IMR-90 (cell line): ENCODE results near the gene SERINC3. TPM values are rescaled to one million over a fixed set of nuclear protein-coding genes. Genes with fewer than 3 reads are reported as not detected.
"Not testable (repeated sequence)": the region's sequence is repeated elsewhere in the genome, so short reads cannot be mapped to it uniquely, and the experiment has no call there.

Experiments used
- ATAC-seq: fragments of 200-7000 bp; cut with Tn5 transposase; 2 replicates; pipeline ENCODE4 v1.9.1; 2020; ENCODE audit warnings: low read depth, mild to moderate bottlenecking, moderate library complexity
- BruUV-seq: library from RNA; stranded (reverse); fragments of 400-500 nt; replicated peaks from 2 replicates; lab custom pipeline; 2021; lab: Mats Ljungman, UMichigan
- CTCF ChIA-PET: fragments of 300-600 bp; formaldehyde crosslinking; extraction: SDS; loops from one replicate; lab custom pipeline; 2021; ENCODE audit warnings: antibody characterized with exemption; lab: Yijun Ruan, JAX
- POLR2A ChIA-PET: fragments of 300-600 bp; sonication (Branson Sonifier 250); formaldehyde crosslinking; loops from one replicate; lab custom pipeline; 2022; ENCODE audit warnings: antibody characterized with exemption; ENCODE audit not compliant: unreplicated experiment; lab: Charles Lee
- DNase-seq: peaks from one replicate; pipeline ENCODE4 v3.0.0; 2013
- H2AFZ ChIP-seq: replicated peaks from 2 replicates; pipeline ENCODE3; 2013; ENCODE audit warnings: low read length, mild to moderate bottlenecking; ENCODE audit not compliant: poor library complexity
- H2AK5ac ChIP-seq: 2 replicates; pipeline ENCODE4 v1.6.1; 2013; ENCODE audit warnings: low read depth, low read length, inconsistent platforms
- H2AK9ac ChIP-seq: replicated peaks from 2 replicates; pipeline ENCODE3; 2013; ENCODE audit warnings: mild to moderate bottlenecking, low read depth, low read length, moderate library complexity; ENCODE audit not compliant: poor library complexity
- H2BK120ac ChIP-seq: 2 replicates; pipeline ENCODE4 v1.6.1; 2013; ENCODE audit warnings: low read depth, low read length, inconsistent platforms
- H2BK15ac ChIP-seq: 3 replicates; pipeline ENCODE4 v1.6.1; 2013; ENCODE audit warnings: low read depth, low read length, inconsistent platforms
- H2BK20ac ChIP-seq: 2 replicates; pipeline ENCODE4 v1.6.1; 2013; ENCODE audit warnings: low read depth, mild to moderate bottlenecking, inconsistent platforms, low read length, moderate library complexity
- H2BK5ac ChIP-seq: 2 replicates; pipeline ENCODE4 v1.6.1; 2013; ENCODE audit warnings: mild to moderate bottlenecking, low read depth, low read length, inconsistent platforms; ENCODE audit not compliant: poor library complexity, severe bottlenecking
- H3K14ac ChIP-seq: replicated peaks from 2 replicates; pipeline ENCODE4 v1.6.1; 2013; ENCODE audit warnings: low read depth, low read length, inconsistent platforms
- H3K18ac ChIP-seq: 2 replicates; pipeline ENCODE4 v1.6.1; 2013; ENCODE audit warnings: low read depth, low read length, control low read depth
- H3K23ac ChIP-seq: 2 replicates; pipeline ENCODE4 v1.6.1; 2013; ENCODE audit warnings: low read depth, low read length, inconsistent platforms
- H3K27ac ChIP-seq: 2 replicates; pipeline ENCODE4 v1.5.1; 2013; ENCODE audit warnings: mild to moderate bottlenecking, control low read depth, low read length; ENCODE audit not compliant: insufficient read depth
- H3K27me3 ChIP-seq: 2 replicates; pipeline ENCODE4 v1.6.1; 2013; ENCODE audit warnings: low read length; ENCODE audit not compliant: control insufficient read depth, insufficient read depth
- H3K36me3 ChIP-seq: 2 replicates; pipeline ENCODE4 v1.6.1; 2013; ENCODE audit warnings: low read length, mixed read lengths; ENCODE audit not compliant: control insufficient read depth, insufficient read depth
- H3K4ac ChIP-seq: 2 replicates; pipeline ENCODE4 v1.6.1; 2013; ENCODE audit warnings: low read depth, low read length, inconsistent platforms
- H3K4me1 ChIP-seq: 2 replicates; pipeline ENCODE4 v1.6.1; 2013; ENCODE audit warnings: low read length, mixed read lengths; ENCODE audit not compliant: control insufficient read depth, insufficient read depth
- H3K4me2 ChIP-seq: 2 replicates; pipeline ENCODE4 v1.6.1; 2013; ENCODE audit warnings: low read depth, mild to moderate bottlenecking, control low read depth, low read length, moderate library complexity
- H3K4me3 ChIP-seq: 2 replicates; pipeline ENCODE4 v1.5.1; 2013; ENCODE audit warnings: low read depth, mild to moderate bottlenecking, control low read depth, low read length, moderate library complexity; ENCODE audit not compliant: insufficient read depth
- H3K56ac ChIP-seq: 2 replicates; pipeline ENCODE4 v1.6.1; 2013; ENCODE audit warnings: low read length, inconsistent platforms; ENCODE audit not compliant: insufficient read depth; ENCODE audit errors: extremely low read depth
- H3K79me1 ChIP-seq, 2 experiments: 2 replicates each; pipeline ENCODE4 v1.6.1; 2013; ENCODE audit warnings: low read length in 2 of 2, inconsistent platforms in 1 of 2, low read depth in 1 of 2
- H3K9ac ChIP-seq: 2 replicates; pipeline ENCODE4 v1.6.1; 2013; ENCODE audit warnings: low read depth, low read length, control low read depth
- H3K9me1 ChIP-seq: 2 replicates; pipeline ENCODE4 v1.6.1; 2013; ENCODE audit warnings: low read length, inconsistent platforms; ENCODE audit not compliant: insufficient read depth
- H3K9me3 ChIP-seq: 2 replicates; pipeline ENCODE4 v1.6.1; 2013; ENCODE audit warnings: low read length; ENCODE audit not compliant: control insufficient read depth, insufficient read depth
- H4K20me1 ChIP-seq: 2 replicates; pipeline ENCODE4 v1.6.1; 2013; ENCODE audit warnings: low read length, inconsistent platforms; ENCODE audit not compliant: insufficient read depth
- H4K5ac ChIP-seq: 2 replicates; pipeline ENCODE4 v1.6.1; 2013; ENCODE audit warnings: mild to moderate bottlenecking, low read depth, low read length, control low read depth
- H4K8ac ChIP-seq, 2 experiments: 2 replicates each; pipeline ENCODE4 v1.6.1; 2013; ENCODE audit warnings: low read depth in 2 of 2, low read length in 2 of 2, control low read depth in 1 of 2, inconsistent platforms in 1 of 2
- H4K91ac ChIP-seq: 2 replicates; pipeline ENCODE4 v1.6.1; 2013; ENCODE audit warnings: low read depth, low read length, inconsistent platforms; ENCODE audit not compliant: insufficient read depth
- BHLHE40 ChIP-seq: fragments of 150-350 bp; IDR thresholded peaks from 2 replicates; pipeline ENCODE4 v1.6.1; 2016; ENCODE audit warnings: mild to moderate bottlenecking, low read depth, low read length
- CTCF ChIP-seq: conservative IDR thresholded peaks from 2 replicates; pipeline ENCODE4 v1.5.1; 2012; ENCODE audit warnings: mild to moderate bottlenecking, low read depth, low read length, improper control_type of control experiment
- MAFK ChIP-seq: IDR thresholded peaks from 2 replicates; pipeline ENCODE4 v1.6.1; 2012; ENCODE audit warnings: low read depth, low read length, improper control_type of control experiment
- MAZ ChIP-seq: IDR thresholded peaks from 2 replicates; pipeline ENCODE4 v1.6.1; 2012; ENCODE audit warnings: low read depth, mild to moderate bottlenecking, low read length, improper control_type of control experiment, moderate library complexity, borderline replicate concordance
- RAD21 ChIP-seq: IDR thresholded peaks from 2 replicates; pipeline ENCODE4 v1.6.1; 2012; ENCODE audit warnings: low read length, improper control_type of control experiment
- RFX5 ChIP-seq: IDR thresholded peaks from 2 replicates; pipeline ENCODE4 v1.8.0; 2012; ENCODE audit warnings: low read depth, mild to moderate bottlenecking, low read length, moderate library complexity
- USF2 ChIP-seq: fragments of 150-350 bp; IDR thresholded peaks from 2 replicates; pipeline ENCODE4 v1.6.1; 2017; ENCODE audit warnings: mild to moderate bottlenecking, antibody characterized with exemption, low read length, low read depth
- WGBS, 2 experiments: methylation state at CpG; one replicate each; pipeline versions ENCODE4 v1.1.5 to v1.1.7; 2013; ENCODE audit warnings: missing lambda C conversion rate in 2 of 2; ENCODE audit not compliant: insufficient read length in 1 of 2; ENCODE audit errors: extremely low coverage in 2 of 2; 5-methylcytosine and 5-hydroxymethylcytosine counted together
- dilution Hi-C: fragments of 300-500 bp; cut with HindIII; formaldehyde crosslinking; loops from one replicate; pipeline ENCODE4 v1.14.3; 2018; ENCODE audit warnings: low sequenced_read_pairs; ENCODE audit not compliant: unreplicated experiment
- in situ Hi-C: fragments of 300-500 bp; cut with MboI; formaldehyde crosslinking; loops from 3 replicates; pipeline ENCODE4 v1.14.3; 2019; ENCODE audit warnings: low sequenced_read_pairs, inconsistent platforms, mixed read lengths
- intact Hi-C: fragments of 100-400 bp; cut with micrococcal nuclease; formaldehyde crosslinking; loops from 2 replicates; pipeline ENCODE4 v1.10.0; 2022
- polyA plus RNA-seq, 3 experiments: library from polyadenylated mRNA; depleted of rRNA; stranded (reverse); fragments of >200 nt; gene quantifications; 2 replicates each; pipeline ENCODE4 v1.2.3, GENCODE V29; 2012; ENCODE audit warnings: low replicate concordance in 1 of 3
- total RNA-seq: library from RNA; depleted of rRNA; stranded (reverse); fragments of >200 nt; gene quantifications from 2 replicates; pipeline ENCODE4 v1.2.3, GENCODE V29; 2012

Gene SERINC3
- total and polyA plus RNA-seq, 2 of the 4 experiments (the other 2 are of a cell fraction): 101 to 132 TPM

- no TSS peak for BruUV-seq
- no peak overlapping the region for H2BK15ac ChIP-seq
- no peak for TF ChIP-seq RFX5
- TF ChIP-seq CTCF: no peak
- no peak for TF ChIP-seq MAZ
- TF ChIP-seq RAD21: no peak
- TF ChIP-seq BHLHE40: no peak
- no peak for TF ChIP-seq USF2
- no peak for TF ChIP-seq MAFK
Measured at GRCh38 chr20:44561876-44562275, 40.0 kb upstream of the SERINC3 start.

GRCh38 chr20:44560818-44561217 is 38.9 kb upstream of the SERINC3 start:
- H3K4me3 ChIP-seq, H3K4ac ChIP-seq, H2AK5ac ChIP-seq, H2BK5ac ChIP-seq, H3K4me2 ChIP-seq, H4K8ac ChIP-seq, H3K27me3 ChIP-seq, H3K4me1 ChIP-seq, intact Hi-C loops, H2AFZ ChIP-seq, H3K23ac ChIP-seq, H2AK9ac ChIP-seq, H3K9me3 ChIP-seq, H2BK15ac ChIP-seq, H3K56ac ChIP-seq, H4K5ac ChIP-seq, H3K9ac ChIP-seq, H3K18ac ChIP-seq, H3K9me1 ChIP-seq, H2BK120ac ChIP-seq, DNase-seq, H4K91ac ChIP-seq, H3K36me3 ChIP-seq, ATAC-seq, BruUV-seq, H3K79me1 ChIP-seq, H2BK20ac ChIP-seq, dilution Hi-C loops, in situ Hi-C loops, H3K14ac ChIP-seq, H4K20me1 ChIP-seq, POLR2A ChIA-PET, H3K27ac ChIP-seq: not testable (repeated sequence)
- WGBS, 2 experiments: no CpG with 5 or more reads among the region's 6 CpGs
- CTCF ChIA-PET: interaction anchor here (0.6 kb wide), 1 partner anchor 152 kb away, joined by 3 read pairs; no protein-coding TSS in a partner anchor

More at GRCh38 chr20:44561876-44562275, 40.0 kb upstream of the SERINC3 start:
- no peak overlapping the region for H4K8ac ChIP-seq
- H3K18ac ChIP-seq: no peak overlapping the region
- no peak overlapping the region for H3K56ac ChIP-seq
- in situ Hi-C loops: no loop called here
- no peaks in the 10 kb centered on the region for H3K9me3 ChIP-seq
- H2BK20ac ChIP-seq: no peak overlapping the region
- POLR2A ChIA-PET: no interaction called here
- no peaks in the 10 kb centered on the region for H3K9me1 ChIP-seq
- peaks cover 0 to 6% of the 10 kb centered on the region in 2 experiments; a peak in 2 of 4 replicates for H3K79me1 ChIP-seq
- no peak overlapping the region for H4K5ac ChIP-seq
- H3K4me1 ChIP-seq: peaks cover 2% of the 10 kb centered on the region; the same call in 1 of the 2 replicates
- dilution Hi-C loops: no loop called here
- H3K14ac ChIP-seq: no peak overlapping the region
- no peak overlapping the region for H3K4me3 ChIP-seq
- CTCF ChIA-PET: no interaction called here
- no peak overlapping the region for H3K27ac ChIP-seq
- H2AK5ac ChIP-seq: no peak overlapping the region
- H2AFZ ChIP-seq: no peak overlapping the region
- H3K4ac ChIP-seq: no peak overlapping the region
- ATAC-seq (no peak), DNase-seq (no peak)
- H3K4me2 ChIP-seq: no peak overlapping the region
- no peak overlapping the region for H3K23ac ChIP-seq
- intact Hi-C loops: no loop called here
- no peak overlapping the region for H2BK120ac ChIP-seq
- no peaks in the 10 kb centered on the region for H3K36me3 ChIP-seq
- H4K20me1 ChIP-seq: no peaks in the 10 kb centered on the region
- no peak overlapping the region for H2AK9ac ChIP-seq
- H3K27me3 ChIP-seq: no peaks in the 10 kb centered on the region
- no peak overlapping the region for H4K91ac ChIP-seq
- no peak overlapping the region for H2BK5ac ChIP-seq
- H3K9ac ChIP-seq: no peak overlapping the region
